Karpas-422 (cell line): Measurements from ENCODE around the gene HSPA12A. TPM values are rescaled to one million over a fixed set of nuclear protein-coding genes. Genes with fewer than 3 reads are reported as not detected.

Source experiments
- DNase-seq: peaks from one replicate; pipeline ENCODE4 v3.0.0-alpha.2; 2015
- H2AFZ ChIP-seq: fragments of 200-600 bp; sonication (generic); 2 replicates; pipeline ENCODE4 v1.6.1; 2014; ENCODE audit warnings: antibody characterized with exemption, low read length, mixed read lengths
- H3K27ac ChIP-seq: fragments of 200-600 bp; sonication (generic); 2 replicates; pipeline ENCODE4 v1.5.1; 2014; ENCODE audit warnings: mild to moderate bottlenecking, low read length, moderate library complexity
- H3K27me3 ChIP-seq: fragments of 200-600 bp; sonication (generic); 2 replicates; pipeline ENCODE4 v1.6.1; 2014; ENCODE audit warnings: low read length, mixed read lengths
- H3K36me3 ChIP-seq: fragments of 200-600 bp; sonication (generic); 2 replicates; pipeline ENCODE4 v1.6.1; 2014; ENCODE audit warnings: low read length, mixed read lengths; ENCODE audit not compliant: insufficient read depth
- H3K4me1 ChIP-seq: fragments of 200-600 bp; sonication (generic); 2 replicates; pipeline ENCODE4 v1.6.1; 2014; ENCODE audit warnings: mild to moderate bottlenecking, low read length, mixed read lengths
- H3K4me2 ChIP-seq: fragments of 200-600 bp; sonication (generic); 2 replicates; pipeline ENCODE4 v1.6.1; 2014; ENCODE audit warnings: low read length, low read depth, mild to moderate bottlenecking; ENCODE audit not compliant: poor library complexity, severe bottlenecking
- H3K4me3 ChIP-seq: fragments of 200-600 bp; sonication (generic); 2 replicates; pipeline ENCODE4 v1.5.1; 2014; ENCODE audit warnings: mild to moderate bottlenecking, antibody characterized with exemption, low read length, mixed read lengths
- H3K79me2 ChIP-seq: fragments of 200-600 bp; sonication (generic); 2 replicates; pipeline ENCODE4 v1.6.1; 2014; ENCODE audit warnings: mild to moderate bottlenecking, low read length, mixed read lengths
- H3K9ac ChIP-seq: fragments of 200-600 bp; sonication (generic); 2 replicates; pipeline ENCODE4 v1.6.0; 2014; ENCODE audit warnings: low read length
- H3K9me2 ChIP-seq: fragments of 200-600 bp; sonication (generic), shearing (Covaris generic); replicated peaks from 2 replicates; pipeline ENCODE4 v1.6.0; 2014; ENCODE audit warnings: mild to moderate bottlenecking, low read length, moderate library complexity; ENCODE audit not compliant: insufficient read depth
- H3K9me3 ChIP-seq: fragments of 300-700, 200-600 bp; sonication (generic); 2 replicates; pipeline ENCODE4 v1.6.1; 2014; ENCODE audit warnings: low read length, mixed read lengths
- H4K20me1 ChIP-seq: fragments of 200-600 bp; sonication (generic); 2 replicates; pipeline ENCODE4 v1.6.1; 2014; ENCODE audit warnings: mild to moderate bottlenecking, antibody characterized with exemption, low read length, low read depth; ENCODE audit not compliant: insufficient read depth
- total RNA-seq: library from RNA; depleted of rRNA; stranded (reverse); fragments of >200 nt; shearing (Covaris generic); gene quantifications from 2 replicates; pipeline ENCODE4 v1.2.3, GENCODE V29; 2014; ENCODE audit warnings: low replicate concordance

HSPA12A gene
- total RNA-seq, 1 experiment from 2014 or later = 0.07 TPM

GRCh38 chr10:116667484-116667883 is 74.9 kb downstream of the HSPA12A start:
- Histone ChIP-seq H4K20me1 (no peaks in the 10 kb centered on the region), H3K9me2 (no peaks in the 10 kb centered on the region), H3K4me1 (no peaks in the 10 kb centered on the region), H3K36me3 (no peaks in the 10 kb centered on the region), H3K9ac (no peak overlapping the region), H3K27me3 (no peaks in the 10 kb centered on the region), H3K27ac (no peak overlapping the region), H3K79me2 (no peaks in the 10 kb centered on the region), H3K4me2 (no peak overlapping the region), H3K9me3 (no peaks in the 10 kb centered on the region), H2AFZ (no peak overlapping the region), H3K4me3 (no peak overlapping the region)
- DNase-seq = no peak

GRCh38 chr10:116665541-116666125 is 76.7 kb downstream of the HSPA12A start:
- no peak overlapping the region for H3K4me2 ChIP-seq

GRCh38 chr10:116664631-116665030 is 77.7 kb downstream of the HSPA12A start:
- Histone ChIP-seq H3K27ac (no peak overlapping the region), H4K20me1 (no peaks in the 10 kb centered on the region), H3K27me3 (no peaks in the 10 kb centered on the region), H3K79me2 (no peaks in the 10 kb centered on the region), H3K36me3 (no peaks in the 10 kb centered on the region), H3K4me3 (no peak overlapping the region), H3K4me2 (no peak overlapping the region), H3K9me2 (no peaks in the 10 kb centered on the region), H3K9ac (no peak overlapping the region), H2AFZ (no peak overlapping the region), H3K4me1 (no peaks in the 10 kb centered on the region), H3K9me3 (no peaks in the 10 kb centered on the region)
- no peak for DNase-seq

More at GRCh38 chr10:116665541-116666125, 76.7 kb downstream of the HSPA12A start:
- Histone ChIP-seq H3K36me3 (no peaks in the 10 kb centered on the region), H3K4me1 (no peaks in the 10 kb centered on the region), H3K27me3 (no peaks in the 10 kb centered on the region), H3K9me2 (no peaks in the 10 kb centered on the region), H3K9ac (no peak overlapping the region), H3K9me3 (no peaks in the 10 kb centered on the region), H3K27ac (no peak overlapping the region), H4K20me1 (no peaks in the 10 kb centered on the region), H3K4me3 (no peak overlapping the region), H2AFZ (no peak overlapping the region), H3K79me2 (no peaks in the 10 kb centered on the region)
- DNase-seq = no peak

- H3K27ac ChIP-seq = no peak overlapping the region
- H2AFZ ChIP-seq = no peak overlapping the region
- H3K36me3 ChIP-seq = no peaks in the 10 kb centered on the region
- H3K9me3 ChIP-seq = no peaks in the 10 kb centered on the region
- H3K4me2 ChIP-seq = no peak overlapping the region
- H3K4me1 ChIP-seq = no peaks in the 10 kb centered on the region
- no peaks in the 10 kb centered on the region for H3K79me2 ChIP-seq
- H4K20me1 ChIP-seq = no peaks in the 10 kb centered on the region
- H3K9me2 ChIP-seq = no peaks in the 10 kb centered on the region
- DNase-seq = no peak
- no peaks in the 10 kb centered on the region for H3K27me3 ChIP-seq
- H3K4me3 ChIP-seq = no peak overlapping the region
- no peak overlapping the region for H3K9ac ChIP-seq
These were observed 79.0 kb downstream of the HSPA12A start for GRCh38 chr10:116663342-116663741.

GRCh38 chr10:116660860-116661259 is 81.5 kb downstream of the HSPA12A start:
- Histone ChIP-seq H3K9ac (no peak overlapping the region), H3K36me3 (no peaks in the 10 kb centered on the region), H3K27ac (no peak overlapping the region), H3K27me3 (no peaks in the 10 kb centered on the region), H3K4me1 (no peaks in the 10 kb centered on the region), H3K9me3 (no peaks in the 10 kb centered on the region), H3K4me2 (no peak overlapping the region), H3K9me2 (no peaks in the 10 kb centered on the region), H3K4me3 (no peak overlapping the region), H4K20me1 (no peaks in the 10 kb centered on the region), H3K79me2 (no peaks in the 10 kb centered on the region), H2AFZ (no peak overlapping the region)
- DNase-seq = no peak

GRCh38 chr10:116659049-116659670 is 83.2 kb downstream of the HSPA12A start:
- no peaks in the 10 kb centered on the region for H3K9me2 ChIP-seq
- H3K27me3 ChIP-seq = no peaks in the 10 kb centered on the region
- no peaks in the 10 kb centered on the region for H3K79me2 ChIP-seq
- no peak overlapping the region for H3K9ac ChIP-seq
- no peaks in the 10 kb centered on the region for H3K4me1 ChIP-seq
- H3K4me2 ChIP-seq = no peak overlapping the region
- no peaks in the 10 kb centered on the region for H3K36me3 ChIP-seq
- H3K27ac ChIP-seq = no peak overlapping the region
- no peaks in the 10 kb centered on the region for H4K20me1 ChIP-seq
- H3K9me3 ChIP-seq = no peaks in the 10 kb centered on the region
- no peak overlapping the region for H3K4me3 ChIP-seq
- no peak for DNase-seq
- H2AFZ ChIP-seq = no peak overlapping the region

GRCh38 chr10:116657863-116658551 is 84.4 kb downstream of the HSPA12A start:
- no peaks in the 10 kb centered on the region for H3K27me3 ChIP-seq

GRCh38 chr10:116656044-116656443 is 86.3 kb downstream of the HSPA12A start:
- Histone ChIP-seq H3K9me3 (no peaks in the 10 kb centered on the region), H3K9ac (no peak overlapping the region), H3K79me2 (no peaks in the 10 kb centered on the region), H3K27me3 (no peaks in the 10 kb centered on the region), H3K27ac (no peak overlapping the region), H3K9me2 (no peaks in the 10 kb centered on the region), H2AFZ (no peak overlapping the region), H3K4me1 (no peaks in the 10 kb centered on the region), H4K20me1 (no peaks in the 10 kb centered on the region), H3K4me2 (no peak overlapping the region), H3K36me3 (no peaks in the 10 kb centered on the region), H3K4me3 (no peak overlapping the region)
- no peak for DNase-seq

More at GRCh38 chr10:116657863-116658551, 84.4 kb downstream of the HSPA12A start:
- Histone ChIP-seq H3K9ac (no peak overlapping the region), H3K9me3 (no peaks in the 10 kb centered on the region), H3K36me3 (no peaks in the 10 kb centered on the region), H3K4me1 (no peaks in the 10 kb centered on the region), H3K4me3 (no peak overlapping the region), H2AFZ (no peak overlapping the region), H4K20me1 (no peaks in the 10 kb centered on the region), H3K4me2 (no peak overlapping the region), H3K9me2 (no peaks in the 10 kb centered on the region), H3K27ac (no peak overlapping the region), H3K79me2 (no peaks in the 10 kb centered on the region)
- no peak for DNase-seq
